22Rv1 (cell line): ENCODE data around the gene SKIC8.

Source experiments
- ZFX ChIP-seq: fragments of 450-650 bp; IDR thresholded peaks from 2 replicates; pipeline ENCODE4 v1.6.1; 2017; ENCODE audit warnings: antibody characterized with exemption, borderline replicate concordance
- TF ChIP-seq, protein P1 (sequence below): fragments of 450-650 bp; IDR thresholded peaks from 2 replicates; pipeline ENCODE4 v1.5.1; 2017; ENCODE audit warnings: mild to moderate bottlenecking

DNA sequence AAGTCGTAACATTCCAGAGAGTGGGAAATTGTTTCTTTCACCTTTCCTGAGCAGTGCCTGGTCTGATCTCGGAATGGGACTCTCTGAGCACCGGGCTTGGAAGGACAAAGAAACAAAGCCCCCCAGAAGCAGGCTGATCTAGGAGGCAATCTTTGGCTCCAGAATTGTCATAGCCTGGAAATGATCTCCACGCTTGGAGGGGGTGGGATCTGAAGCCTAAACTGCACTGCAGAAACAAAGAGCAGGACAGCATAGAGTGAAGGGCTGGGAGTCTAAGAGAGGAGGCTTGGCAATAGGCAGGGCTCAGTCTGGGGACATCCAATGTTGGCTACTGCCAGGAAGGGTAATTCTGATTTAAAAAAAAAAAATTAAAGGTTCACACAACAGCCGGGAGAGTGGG, 42.6 kb upstream of the SKIC8 start:
- TF ChIP-seq, protein P1, sequence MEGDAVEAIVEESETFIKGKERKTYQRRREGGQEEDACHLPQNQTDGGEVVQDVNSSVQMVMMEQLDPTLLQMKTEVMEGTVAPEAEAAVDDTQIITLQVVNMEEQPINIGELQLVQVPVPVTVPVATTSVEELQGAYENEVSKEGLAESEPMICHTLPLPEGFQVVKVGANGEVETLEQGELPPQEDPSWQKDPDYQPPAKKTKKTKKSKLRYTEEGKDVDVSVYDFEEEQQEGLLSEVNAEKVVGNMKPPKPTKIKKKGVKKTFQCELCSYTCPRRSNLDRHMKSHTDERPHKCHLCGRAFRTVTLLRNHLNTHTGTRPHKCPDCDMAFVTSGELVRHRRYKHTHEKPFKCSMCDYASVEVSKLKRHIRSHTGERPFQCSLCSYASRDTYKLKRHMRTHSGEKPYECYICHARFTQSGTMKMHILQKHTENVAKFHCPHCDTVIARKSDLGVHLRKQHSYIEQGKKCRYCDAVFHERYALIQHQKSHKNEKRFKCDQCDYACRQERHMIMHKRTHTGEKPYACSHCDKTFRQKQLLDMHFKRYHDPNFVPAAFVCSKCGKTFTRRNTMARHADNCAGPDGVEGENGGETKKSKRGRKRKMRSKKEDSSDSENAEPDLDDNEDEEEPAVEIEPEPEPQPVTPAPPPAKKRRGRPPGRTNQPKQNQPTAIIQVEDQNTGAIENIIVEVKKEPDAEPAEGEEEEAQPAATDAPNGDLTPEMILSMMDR, result no peak
- TF ChIP-seq ZFX, result no peak
